ENCODE results near the gene BMP8B. TPM values are rescaled to one million over a fixed set of nuclear protein-coding genes. Genes with fewer than 3 reads are reported as not detected.
"Not testable (repeated sequence)": the region's sequence is repeated elsewhere in the genome, so short reads cannot be mapped to it uniquely, and the experiment has no call there.

Gene BMP8B
- total RNA-seq, 2 experiments from 2014 or later = 0.67 to 0.68 TPM

DNA sequence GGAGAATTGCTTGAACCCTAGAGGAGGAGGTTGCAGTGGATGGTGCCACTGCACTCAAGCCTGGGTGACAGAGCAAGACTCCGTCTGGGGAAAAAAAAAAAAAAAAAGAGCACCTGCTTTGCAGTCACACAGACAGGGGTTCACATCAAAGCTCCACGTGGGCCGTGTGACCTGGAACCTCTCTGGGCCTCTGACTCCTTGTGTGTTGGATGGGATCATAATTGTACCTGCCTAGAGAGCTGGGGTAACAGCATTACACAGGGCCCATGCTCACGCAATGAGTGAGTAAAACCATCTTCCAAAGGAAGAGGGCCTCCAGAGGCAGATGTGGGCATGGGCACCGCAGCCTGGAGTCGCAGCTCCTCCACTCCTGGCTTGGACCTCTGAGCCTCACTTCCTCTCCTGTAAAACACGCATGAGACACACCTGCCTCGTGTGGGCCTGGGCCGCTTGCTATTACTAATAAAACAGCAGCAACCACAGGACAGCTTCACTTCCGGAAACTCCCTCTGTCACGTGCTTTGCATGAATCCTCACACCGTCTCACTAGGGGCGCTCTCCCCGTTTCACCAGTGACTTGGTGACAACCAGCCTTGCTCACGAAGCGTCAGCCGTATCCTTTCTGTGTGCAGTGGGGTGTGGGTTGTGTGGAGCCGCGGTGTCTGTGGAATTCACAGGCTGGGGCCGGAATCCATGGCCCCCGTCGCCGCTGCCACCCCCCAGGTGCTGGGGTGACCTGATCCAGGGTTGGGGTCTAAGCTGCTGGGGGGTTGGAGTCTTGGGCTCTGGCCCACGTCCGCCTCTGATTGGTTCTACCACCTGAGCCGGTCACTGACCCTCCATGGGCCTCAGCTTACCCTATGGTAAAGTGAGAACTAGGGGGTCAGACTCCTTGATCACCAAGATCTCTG is 10.4 kb upstream of the BMP8B start:
- ATAC-seq (ENCODE audit: low read depth) = peak; percentile 99
- H3K4me1 Mint-ChIP-seq = not testable (repeated sequence)

DNA sequence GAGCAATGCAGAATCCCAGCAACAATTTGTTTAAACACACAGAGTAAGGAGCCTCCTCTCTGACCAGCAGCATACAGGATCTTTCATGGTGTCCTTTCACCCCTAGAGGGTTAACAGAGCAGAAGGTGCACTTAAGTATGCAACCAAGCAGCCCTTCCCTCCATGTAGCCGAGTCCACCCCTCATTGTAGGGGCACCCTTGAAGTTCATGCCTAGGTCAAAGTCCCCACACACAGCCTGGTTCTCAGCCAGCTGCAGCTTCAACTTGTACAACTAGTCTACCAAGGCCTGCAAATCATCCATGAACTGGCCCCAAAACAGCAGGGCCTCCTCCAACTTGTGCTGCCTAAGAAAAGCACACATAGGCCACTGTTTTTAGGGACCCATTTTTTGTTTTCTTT is 7.0 kb upstream of the BMP8B start:
- H3K4me3 Mint-ChIP-seq = no peak overlapping the region
- peaks cover 24% of the 10 kb centered on the region for H3K27me3 Mint-ChIP-seq
- no peaks in the 10 kb centered on the region for H3K36me3 Mint-ChIP-seq
- POLR2A ChIA-PET = no interaction called here
- H3K27ac Mint-ChIP-seq = no peak overlapping the region
- no peaks in the 10 kb centered on the region for H3K9me3 Mint-ChIP-seq
- ATAC-seq (ENCODE audit: low read depth) = no peak
- DNase-seq = no peak
- H3K4me1 Mint-ChIP-seq = peaks cover 15% of the 10 kb centered on the region

More for the DNA sequence above, 10.4 kb upstream of the BMP8B start:
- H3K9me3 Mint-ChIP-seq, H3K36me3 Mint-ChIP-seq, H3K27me3 Mint-ChIP-seq: not testable (repeated sequence)
- DNase-seq = peak; percentile 77
- POLR2A ChIA-PET = interaction anchor here (0.7 to 2.2 kb wide), 5 partner anchors 10 to 298 kb away, joined by 3 to 17 read pairs (median 5); partner anchors contain the start of genes BMP8B, PPIE and PPT1
- H3K27ac Mint-ChIP-seq = peak overlapping the region; percentile 85
- peak overlapping the region; percentile 54 for H3K4me3 Mint-ChIP-seq

DNA sequence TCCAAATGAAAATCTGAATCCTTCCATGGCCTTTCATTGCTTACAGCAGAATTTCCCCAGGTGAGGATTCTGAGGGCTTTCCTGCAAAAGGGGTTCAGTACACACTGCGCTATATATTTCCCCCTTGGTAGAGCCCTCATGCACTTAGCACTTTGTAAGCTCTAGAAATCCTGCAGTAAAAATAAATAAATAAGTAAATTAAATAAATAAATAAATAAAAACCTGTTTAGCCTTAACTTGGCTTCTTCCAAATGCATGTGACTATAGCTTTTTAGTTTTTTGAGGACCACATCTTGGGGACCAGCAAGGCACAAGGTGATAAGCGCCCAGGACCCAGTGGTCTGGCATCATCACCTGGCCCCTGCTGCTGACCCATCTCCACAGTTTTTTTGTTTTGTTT is 3.2 kb upstream of the BMP8B start:
- POLR2A ChIA-PET = no interaction called here
- Mint-ChIP-seq H3K27me3 (peaks cover 42% of the 10 kb centered on the region), H3K27ac (no peak overlapping the region), H3K4me1 (peaks cover 9% of the 10 kb centered on the region), H3K36me3 (no peaks in the 10 kb centered on the region), H3K4me3 (no peak overlapping the region), H3K9me3 (no peaks in the 10 kb centered on the region)
- DNase-seq (no peak), ATAC-seq (ENCODE audit: low read depth) (no peak)

DNA sequence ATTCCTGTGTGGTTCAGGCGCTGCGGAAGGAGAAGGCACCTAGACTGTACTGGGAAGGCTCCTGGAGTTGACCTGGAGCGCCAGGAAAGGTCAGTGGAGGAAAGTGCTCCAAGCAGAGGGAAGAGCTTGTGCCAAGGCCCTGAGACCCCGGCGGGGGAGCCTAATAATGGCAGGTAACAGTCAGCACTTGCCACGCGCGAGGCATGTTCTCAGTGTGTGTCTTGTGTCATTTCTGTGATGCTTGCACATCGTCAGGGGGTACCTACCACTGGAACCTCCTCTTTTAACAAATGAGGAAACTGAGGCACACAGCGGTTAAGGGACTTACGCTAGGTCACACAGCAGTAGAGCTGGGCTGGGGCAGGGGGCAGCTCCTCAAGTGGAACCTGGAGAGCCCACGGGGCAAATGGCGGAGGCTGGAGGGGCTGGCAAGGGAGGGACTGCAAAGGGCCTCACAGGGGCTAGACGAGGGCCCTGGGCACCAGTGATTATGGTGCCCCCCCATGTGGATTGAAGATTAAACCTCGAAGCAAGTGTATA is 976 bp upstream of the BMP8B start:
- Mint-ChIP-seq H3K36me3 (no peaks in the 10 kb centered on the region), H3K4me1 (peaks cover 9% of the 10 kb centered on the region), H3K27ac (peak overlapping the region; percentile 57), H3K27me3 (peaks cover 46% of the 10 kb centered on the region), H3K4me3 (peak overlapping the region; percentile 75), H3K9me3 (no peaks in the 10 kb centered on the region)
- ATAC-seq (ENCODE audit: low read depth) (no peak), DNase-seq (no peak)
- POLR2A ChIA-PET = interaction anchor here (1.0 kb wide), 1 partner anchor 10 kb away, joined by 4 read pairs; no protein-coding TSS in a partner anchor

DNA sequence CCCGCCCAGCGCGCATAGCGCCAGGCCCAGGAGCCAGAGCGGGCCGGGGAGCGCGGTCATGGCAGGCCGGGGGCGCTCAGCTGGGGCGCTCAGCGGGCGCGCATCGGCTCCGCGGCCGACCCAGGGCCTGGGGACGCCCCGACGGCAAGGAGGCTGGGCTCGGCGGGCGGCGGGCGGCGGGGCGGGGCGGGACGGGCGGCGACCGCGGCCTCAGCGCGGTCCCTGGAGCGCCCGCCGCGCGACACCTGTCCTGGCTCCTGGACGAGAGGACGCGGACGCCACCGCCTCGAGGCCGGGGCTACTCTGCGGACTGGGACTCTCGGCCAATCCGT is 273 bp downstream of the BMP8B start:
- Mint-ChIP-seq H3K27me3 (peaks cover 43% of the 10 kb centered on the region), H3K4me3 (no peak overlapping the region), H3K36me3 (no peaks in the 10 kb centered on the region), H3K9me3 (no peaks in the 10 kb centered on the region), H3K27ac (no peak overlapping the region), H3K4me1 (peaks cover 9% of the 10 kb centered on the region)
- POLR2A ChIA-PET = interaction anchor here (1.0 kb wide), 1 partner anchor 11 kb away, joined by 4 read pairs; no protein-coding TSS in a partner anchor
- no peak for ATAC-seq (ENCODE audit: low read depth)
- no peak for DNase-seq

DNA sequence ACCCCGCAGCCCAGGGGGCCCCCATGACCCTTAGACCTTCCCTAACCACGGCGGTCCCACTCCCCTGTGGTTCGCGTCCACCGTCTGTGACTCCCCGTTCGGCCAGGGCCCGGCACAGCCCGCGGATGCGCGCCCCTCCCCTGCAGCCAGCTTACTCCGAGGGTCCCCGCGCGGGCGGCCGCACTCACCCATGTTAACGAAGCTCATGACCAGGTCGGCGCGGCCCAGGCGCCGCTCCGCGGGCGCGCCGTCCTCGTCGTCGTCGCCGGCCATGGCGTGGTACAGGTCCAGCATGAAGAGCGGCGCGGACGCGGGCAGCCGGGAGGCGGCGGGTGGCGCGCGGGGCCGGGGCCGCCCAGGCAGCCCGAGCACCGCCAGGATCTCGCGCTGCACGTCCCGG is 701 bp downstream of the BMP8B start:
- H3K4me3 Mint-ChIP-seq; H3K9me3 Mint-ChIP-seq; POLR2A ChIA-PET; H3K4me1 Mint-ChIP-seq; ATAC-seq (ENCODE audit: low read depth); H3K36me3 Mint-ChIP-seq; DNase-seq; H3K27ac Mint-ChIP-seq: not testable (repeated sequence)
- peaks cover 38% of the 10 kb centered on the region for H3K27me3 Mint-ChIP-seq

DNA sequence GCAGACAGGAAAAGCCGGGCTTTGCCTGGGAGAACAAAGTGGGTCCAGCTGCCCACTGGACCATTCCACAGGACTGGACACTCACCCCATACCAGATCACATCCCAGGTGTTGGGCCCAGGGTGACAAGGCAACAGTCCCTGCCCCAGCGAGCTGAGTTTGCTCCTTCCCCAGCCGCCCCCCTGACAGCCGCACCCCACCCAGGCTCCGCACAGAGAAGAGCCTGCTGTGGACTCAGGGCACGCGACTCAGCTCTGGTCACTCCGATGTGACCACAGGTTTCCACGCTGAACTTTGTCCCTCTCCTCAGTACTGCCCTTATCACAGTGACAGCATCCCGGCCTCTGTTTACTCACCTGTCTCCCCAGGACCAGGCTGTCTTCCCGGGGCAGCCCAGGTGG is 1.2 kb downstream of the BMP8B start:
- POLR2A ChIA-PET = no interaction called here
- H3K27ac Mint-ChIP-seq = no peak overlapping the region
- ATAC-seq (ENCODE audit: low read depth) (no peak), DNase-seq (no peak)
- peaks cover 5% of the 10 kb centered on the region for H3K4me1 Mint-ChIP-seq
- peak overlapping the region; percentile 25 for H3K4me3 Mint-ChIP-seq
- no peaks in the 10 kb centered on the region for H3K36me3 Mint-ChIP-seq
- H3K27me3 Mint-ChIP-seq = peaks cover 37% of the 10 kb centered on the region
- no peaks in the 10 kb centered on the region for H3K9me3 Mint-ChIP-seq

DNA sequence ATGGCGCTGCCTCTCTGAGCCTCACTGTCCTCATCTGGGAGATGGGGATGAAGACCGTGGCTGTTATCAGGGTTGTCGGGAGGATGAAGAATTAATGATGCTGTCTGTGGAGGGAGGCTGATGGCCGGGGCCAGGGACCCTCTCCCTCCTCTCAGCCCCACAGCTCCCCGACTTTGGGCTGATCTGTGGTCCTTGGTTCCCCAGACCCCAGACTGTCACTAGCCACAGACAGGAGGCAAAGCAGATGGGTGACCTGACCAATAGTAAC is 1.6 kb downstream of the BMP8B start:
- H3K27ac Mint-ChIP-seq; POLR2A ChIA-PET; ATAC-seq (ENCODE audit: low read depth); DNase-seq; H3K36me3 Mint-ChIP-seq; H3K4me1 Mint-ChIP-seq; H3K9me3 Mint-ChIP-seq: not testable (repeated sequence)
- Mint-ChIP-seq H3K27me3 (peaks cover 33% of the 10 kb centered on the region), H3K4me3 (peak overlapping the region; percentile 25)

DNA sequence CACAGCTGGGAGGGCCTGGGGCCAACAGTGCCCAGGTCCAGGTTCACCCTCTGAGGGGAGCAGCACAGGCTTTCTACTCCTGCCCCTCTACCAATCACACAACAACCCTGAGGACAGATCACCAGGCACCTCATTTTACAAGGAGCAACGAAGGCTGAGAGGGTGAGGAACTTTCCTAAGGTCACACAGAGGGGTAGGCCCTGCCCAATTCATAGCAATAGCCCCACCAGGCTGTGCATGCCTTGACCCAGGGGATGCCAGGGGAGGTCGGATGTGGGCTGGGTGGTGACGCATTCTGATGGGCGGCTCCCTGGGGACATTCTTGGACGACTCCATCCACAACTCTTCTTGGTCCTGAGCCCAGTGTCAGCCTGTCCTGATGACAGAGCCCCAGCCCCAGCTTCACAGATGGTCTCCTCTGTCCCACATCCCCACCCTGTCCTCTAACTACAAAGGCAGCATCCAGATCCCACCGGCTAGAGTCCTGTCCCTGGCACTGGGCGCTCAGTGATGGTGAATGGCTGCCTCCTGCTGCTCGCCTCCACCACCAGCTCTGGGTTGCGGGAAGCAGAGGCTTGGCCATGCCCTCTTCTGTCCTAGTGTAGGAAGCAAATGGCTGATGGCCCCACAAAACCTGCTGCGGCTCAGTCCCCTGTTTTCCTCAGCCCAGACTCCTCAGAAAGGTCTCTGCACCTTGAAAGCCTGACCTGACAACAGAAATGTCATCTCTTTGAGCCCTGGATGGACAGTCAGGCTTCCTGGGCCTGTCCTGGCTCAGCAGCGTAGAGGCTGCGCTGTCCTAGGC is 2.2 kb downstream of the BMP8B start:
- DNase-seq; POLR2A ChIA-PET; H3K36me3 Mint-ChIP-seq; H3K4me1 Mint-ChIP-seq; H3K27ac Mint-ChIP-seq; ATAC-seq (ENCODE audit: low read depth); H3K9me3 Mint-ChIP-seq; H3K4me3 Mint-ChIP-seq: not testable (repeated sequence)
- H3K27me3 Mint-ChIP-seq = peaks cover 33% of the 10 kb centered on the region

DNA sequence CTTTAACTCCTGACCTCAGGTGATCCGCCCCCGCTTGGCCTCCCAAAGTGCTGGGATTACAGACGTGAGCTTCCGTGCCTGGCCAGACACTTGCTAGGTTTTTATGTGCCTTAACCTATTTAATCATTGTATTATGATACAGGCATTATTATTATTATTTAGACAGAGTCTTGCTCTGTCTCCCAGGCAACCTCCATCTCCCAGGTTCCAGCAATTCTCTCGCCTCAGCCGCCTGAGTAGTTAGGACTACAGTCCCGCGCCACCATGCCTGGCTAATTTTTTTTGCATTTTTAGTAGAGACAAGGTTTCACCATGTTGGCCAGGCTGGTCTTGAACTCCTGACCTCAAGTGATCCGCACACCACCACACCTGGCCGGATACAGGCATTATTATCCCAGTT is 6.0 kb downstream of the BMP8B start:
- H3K4me1 Mint-ChIP-seq; DNase-seq; H3K9me3 Mint-ChIP-seq; H3K4me3 Mint-ChIP-seq; POLR2A ChIA-PET; ATAC-seq (ENCODE audit: low read depth); H3K27ac Mint-ChIP-seq; H3K36me3 Mint-ChIP-seq: not testable (repeated sequence)
- peaks cover 17% of the 10 kb centered on the region for H3K27me3 Mint-ChIP-seq

DNA sequence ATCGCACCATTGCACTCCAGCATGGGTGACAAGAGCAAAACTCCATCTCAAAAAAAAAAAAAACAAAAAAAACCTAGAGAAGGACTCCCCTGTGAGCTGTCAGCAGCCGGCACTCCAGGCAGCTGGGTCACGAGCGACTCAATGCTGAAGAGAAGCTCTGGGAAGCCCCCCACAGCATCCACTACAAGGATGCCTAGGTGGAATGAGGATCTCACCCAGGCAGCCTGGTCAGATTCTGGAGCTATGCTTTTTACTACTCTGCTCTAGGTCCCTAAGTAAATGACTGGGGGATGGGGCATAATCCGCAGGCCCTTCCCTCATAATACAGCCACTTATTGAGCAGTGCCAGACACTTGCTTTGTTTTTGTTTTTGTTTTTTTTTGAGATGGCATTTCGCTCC is 6.6 kb downstream of the BMP8B start:
- Mint-ChIP-seq H3K4me3 (no peak overlapping the region), H3K4me1 (no peaks in the 10 kb centered on the region), H3K27me3 (peaks cover 11% of the 10 kb centered on the region), H3K36me3 (no peaks in the 10 kb centered on the region), H3K27ac (no peak overlapping the region), H3K9me3 (no peaks in the 10 kb centered on the region)
- DNase-seq (no peak), ATAC-seq (ENCODE audit: low read depth) (no peak)
- POLR2A ChIA-PET = interaction anchor here (1.1 kb wide), 1 partner anchor 43 kb away, joined by 3 read pairs; the partner anchor contains the start of gene PPIE

DNA sequence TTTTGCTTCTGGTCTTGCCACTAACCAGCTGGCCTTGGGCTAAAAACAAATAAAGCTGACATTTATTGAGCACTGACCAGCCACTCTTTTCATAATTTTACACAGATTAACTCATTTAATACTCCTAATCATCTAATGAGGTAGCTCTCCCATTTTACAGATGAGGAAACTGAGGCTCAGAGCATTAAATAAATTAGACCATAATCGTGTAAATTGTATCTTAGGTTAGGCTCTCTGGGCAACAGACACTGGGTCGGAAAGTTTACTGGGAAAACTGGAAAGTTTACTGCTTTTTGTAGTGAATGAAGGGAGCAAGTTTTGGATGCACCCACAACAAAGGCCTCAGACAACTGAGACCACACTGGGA is 7.3 kb downstream of the BMP8B start:
- H3K9me3 Mint-ChIP-seq = no peaks in the 10 kb centered on the region
- no peaks in the 10 kb centered on the region for H3K36me3 Mint-ChIP-seq
- H3K27ac Mint-ChIP-seq = no peak overlapping the region
- DNase-seq = no peak
- POLR2A ChIA-PET = interaction anchor here (1.1 kb wide), 1 partner anchor 43 kb away, joined by 3 read pairs; the partner anchor contains the start of gene PPIE
- no peak overlapping the region for H3K4me3 Mint-ChIP-seq
- H3K27me3 Mint-ChIP-seq = peaks cover 7% of the 10 kb centered on the region
- ATAC-seq (ENCODE audit: low read depth) = no peak
- peaks cover under 1% of the 10 kb centered on the region for H3K4me1 Mint-ChIP-seq

DNA sequence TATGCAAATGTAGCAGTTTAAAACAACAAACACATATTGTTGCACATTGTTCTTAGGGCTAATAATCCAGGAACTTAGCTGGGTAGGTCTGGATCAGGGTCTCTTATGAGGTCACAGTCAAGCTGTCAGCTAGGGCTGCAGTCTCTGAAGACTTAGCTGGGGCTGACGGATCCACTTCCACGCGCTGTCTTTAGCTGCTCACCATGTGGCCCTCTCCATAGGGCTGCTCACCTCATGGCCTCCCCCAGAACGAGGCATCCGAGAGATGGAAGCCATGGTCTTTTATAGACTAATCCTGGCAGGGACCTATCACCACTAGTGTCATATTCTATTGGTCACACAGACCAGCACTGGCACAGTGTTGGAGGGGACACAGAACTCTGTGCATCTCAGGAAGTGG is 8.8 kb downstream of the BMP8B start:
- DNase-seq (no peak), ATAC-seq (ENCODE audit: low read depth) (no peak)
- Mint-ChIP-seq H3K4me3 (no peak overlapping the region), H3K9me3 (no peaks in the 10 kb centered on the region), H3K4me1 (peaks cover 2% of the 10 kb centered on the region), H3K27me3 (peaks cover 4% of the 10 kb centered on the region), H3K36me3 (no peaks in the 10 kb centered on the region), H3K27ac (no peak overlapping the region)
- POLR2A ChIA-PET = no interaction called here
